Transverse colon (tissue), 4 donors: ENCODE data around the gene ZNF792. TPM values are rescaled to one million over a fixed set of nuclear protein-coding genes. Genes with fewer than 3 reads are reported as not detected.

ENCODE experiments used
- DNase-seq: peaks from one replicate; pipeline ENCODE4 v3.0.0-alpha.2; 2019
- H3K27ac ChIP-seq, 4 donors: fragments of 200-600 bp; sonication (generic); 2 replicates each; pipeline ENCODE4 v1.5.1; 2016 to 2018; ENCODE audit warnings: inconsistent platforms in 4 of 4
- H3K27me3 ChIP-seq: fragments of 200-600 bp; sonication (generic); 2 replicates; pipeline ENCODE4 v1.5.1; 2017; ENCODE audit warnings: inconsistent platforms
- H3K36me3 ChIP-seq, 4 donors: fragments of 200-600 bp; sonication (generic); 2 replicates each; pipeline ENCODE4 v1.5.1; 2017 to 2019; ENCODE audit warnings: inconsistent platforms in 4 of 4
- H3K4me1 ChIP-seq, 4 donors: fragments of 200-600 bp; sonication (generic); 2 replicates each; pipeline ENCODE4 v1.5.1; 2017 to 2020; ENCODE audit warnings: inconsistent platforms in 4 of 4
- H3K4me3 ChIP-seq, 4 donors: fragments of 200-600 bp; sonication (generic); 1 replicate in 1 of 4; 2 replicates in 3 of 4; pipeline versions ENCODE4 v1.5.1 to v1.6.1; 2017 to 2019; ENCODE audit warnings: inconsistent platforms in 4 of 4
- H3K9me3 ChIP-seq, 2 donors: fragments of 200-600 bp; sonication (generic); 2 replicates each; pipeline ENCODE4 v1.5.1; 2017 to 2019; ENCODE audit warnings: inconsistent platforms in 2 of 2
- CTCF ChIP-seq, 5 experiments: fragments of 200-600 bp in 3 of 5; fragments of 450-650 bp in 2 of 5; sonication (generic) in 3 of 5; IDR thresholded peaks; 1 replicate in 2 of 5; 2 replicates in 3 of 5; pipeline ENCODE4 v1.5.1; 2016 to 2017; ENCODE audit warnings: antibody characterized with exemption in 5 of 5, inconsistent platforms in 3 of 5, mild to moderate bottlenecking in 2 of 5, moderate library complexity in 1 of 5
- EP300 ChIP-seq: sonication (generic); formaldehyde crosslinking; IDR thresholded peaks from one replicate; pipeline ENCODE4 v1.6.1; 2017; ENCODE audit warnings: antibody characterized with exemption, low read depth
- POLR2A ChIP-seq: fragments of 450-650 bp; IDR thresholded peaks from one replicate; pipeline ENCODE4 v1.6.1; 2016; ENCODE audit warnings: antibody characterized with exemption, mild to moderate bottlenecking, moderate library complexity
- POLR2AphosphoS5 ChIP-seq, 3 donors: sonication (generic); formaldehyde crosslinking; IDR thresholded peaks; one replicate each; pipeline ENCODE4 v1.6.1; 2016; ENCODE audit warnings: antibody characterized with exemption in 3 of 3
- WGBS, 2 donors: methylation state at CpG; one replicate each; pipeline ENCODE4 v1.1.5; 2018; ENCODE audit warnings: low coverage in 1 of 2; 5-methylcytosine and 5-hydroxymethylcytosine counted together
- in situ Hi-C, 4 donors: fragments of 200-750 bp; cut with MboI; loops; one replicate each; pipeline versions ENCODE4 v1.15.0 to v1.15.1; 2017; ENCODE audit warnings: low sequenced_read_pairs in 3 of 4, low pct_ligation_motif_present in 1 of 4, low pct_unique_long_range_greater_than_20kb in 1 of 4
- intact Hi-C: fragments of 100-400 bp; cut with DNase I; formaldehyde crosslinking; loops from one replicate; pipeline ENCODE4 v1.15.1; 2023; ENCODE audit warnings: low total_unique reads
- total RNA-seq, 4 donors: library from RNA; depleted of rRNA; stranded (reverse); fragments of >200 nt; gene quantifications; one replicate each; pipeline ENCODE4 v1.1.0, GENCODE V29; 2016

The ZNF792 gene
- total RNA-seq, 4 donors from 2014 or later = 3.4 to 8.4 (median 6.5) TPM

GRCh38 chr19:34979819-34980640 is 16.0 kb upstream of the ZNF792 start:
- in situ Hi-C loops = loop anchor here in 1 of 4 donors (5.0 kb wide), 1 partner anchor 37 kb away; no protein-coding TSS in a partner anchor
- H3K9me3 ChIP-seq = peaks cover 0 to 6% of the 10 kb centered on the region in 2 donors
- WGBS, 2 donors = 84 to 85% methylated on average over 11 to 12 of the region's 12 CpGs
- no peak for TF ChIP-seq CTCF (IDR thresholded peaks at IDR 0.05)
- TF ChIP-seq EP300 = no peak
- no peak for TF ChIP-seq POLR2AphosphoS5 (IDR thresholded peaks at IDR 0.05)
- no peak for TF ChIP-seq POLR2A
- H3K4me1 ChIP-seq = peaks cover 0 to 2% (median 0%) of the 10 kb centered on the region in 4 donors
- H3K27ac ChIP-seq = no peak overlapping the region
- no peak for DNase-seq
- intact Hi-C loops = no loop called here
- no peak overlapping the region for H3K4me3 ChIP-seq
- H3K36me3 ChIP-seq = no peaks in the 10 kb centered on the region
- no peaks in the 10 kb centered on the region for H3K27me3 ChIP-seq

DNA sequence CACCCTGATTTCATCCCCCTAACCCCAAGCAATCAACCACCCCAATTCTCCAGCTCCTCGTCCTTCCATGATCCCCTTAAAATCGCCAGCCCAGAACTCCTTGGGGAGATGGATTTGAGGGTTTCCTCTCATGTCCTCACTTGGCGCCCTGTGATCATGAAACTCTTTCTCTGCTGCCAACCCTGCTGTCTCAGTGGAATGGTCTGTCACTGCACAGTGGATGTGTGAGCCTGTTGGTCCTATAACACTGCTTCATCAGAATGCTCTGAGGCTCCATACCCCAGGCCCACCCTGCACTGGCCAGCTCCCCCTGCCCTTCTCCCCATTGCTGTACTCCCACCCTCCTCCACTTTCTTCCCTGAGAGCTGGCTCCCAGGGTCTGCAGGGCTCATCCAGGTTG is 12.6 kb upstream of the ZNF792 start:
- Histone ChIP-seq H3K27me3 (no peaks in the 10 kb centered on the region), H3K4me1 (peaks cover 0 to 11% (median 0%) of the 10 kb centered on the region in 4 donors), H3K9me3 (peaks cover 0 to 6% of the 10 kb centered on the region in 2 donors), H3K36me3 (no peaks in the 10 kb centered on the region), H3K4me3 (no peak overlapping the region), H3K27ac (no peak overlapping the region)
- in situ Hi-C loops (loop anchor here in 1 of 4 donors (5.0 kb wide), 1 partner anchor 41 kb away; no protein-coding TSS in a partner anchor), intact Hi-C loops (no loop called here)
- 90% methylated on average over 3 of the region's 3 CpGs; no CpG with 5 or more reads in 1 of the 2 donors for WGBS, 2 donors
- no peak for DNase-seq
- TF ChIP-seq POLR2AphosphoS5 (IDR thresholded peaks at IDR 0.05) (no peak), CTCF (IDR thresholded peaks at IDR 0.05) (no peak), EP300 (no peak), POLR2A (no peak)

DNA sequence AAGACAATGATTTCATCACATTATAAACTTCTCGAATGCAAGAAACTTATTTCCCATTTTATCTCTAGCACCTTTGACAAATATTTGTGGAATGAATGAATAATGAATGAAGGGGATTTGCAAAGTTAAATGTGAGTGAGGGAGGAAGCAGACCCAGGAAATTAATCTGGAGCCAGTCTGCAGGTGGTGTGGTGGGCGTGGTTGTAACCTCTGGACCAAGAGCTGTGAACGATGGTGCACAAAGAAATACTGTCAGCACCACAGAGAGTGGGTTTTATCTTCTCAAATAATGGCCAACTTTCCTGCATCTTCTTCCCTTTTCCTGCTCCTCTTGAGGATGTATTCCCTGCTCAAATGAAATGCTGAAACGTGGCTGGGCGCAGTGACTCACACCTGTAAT is 11.0 kb upstream of the ZNF792 start:
- intact Hi-C loops = no loop called here
- 38 to 47% methylated on average over 3 to 5 of the region's 5 CpGs for WGBS, 2 donors

More for the DNA sequence above, 11.0 kb upstream of the ZNF792 start:
- H3K4me3 ChIP-seq = no peak overlapping the region
- no peaks in the 10 kb centered on the region for H3K27me3 ChIP-seq
- peaks cover 0 to 11% (median 0%) of the 10 kb centered on the region in 4 donors for H3K4me1 ChIP-seq
- no peaks in the 10 kb centered on the region for H3K36me3 ChIP-seq
- H3K9me3 ChIP-seq = peaks cover 0 to 6% of the 10 kb centered on the region in 2 donors
- no peak overlapping the region for H3K27ac ChIP-seq
- no peak for TF ChIP-seq CTCF (IDR thresholded peaks at IDR 0.05)
- no peak for TF ChIP-seq POLR2AphosphoS5 (IDR thresholded peaks at IDR 0.05)
- peak; percentile 31 for DNase-seq
- in situ Hi-C loops = loop anchor here in 1 of 4 donors (5.0 kb wide), 1 partner anchor 42 kb away; no protein-coding TSS in a partner anchor
